GM12891 (cell line): Measurements from ENCODE around the gene COASY.
"Not testable (repeated sequence)": the region's sequence is repeated elsewhere in the genome, so short reads cannot be mapped to it uniquely, and the experiment has no call there.

Source experiments
- DNase-seq: peaks from one replicate; pipeline ENCODE4 v3.0.0; 2011; ENCODE audit warnings: low spot score; ENCODE audit not compliant: insufficient read length
- FAIRE-seq: peaks from 2 replicates; lab custom pipeline; 2011; peaks lifted over from hg19 to GRCh38; lab: Jason Lieb, UNC
- PAX5 ChIP-seq: IDR thresholded peaks from 2 replicates; pipeline ENCODE4 v1.6.1; 2011; ENCODE audit warnings: low read length, moderate library complexity, mild to moderate bottlenecking; ENCODE audit not compliant: insufficient read depth, severe bottlenecking
- POLR2A ChIP-seq: IDR thresholded peaks from 2 replicates; pipeline ENCODE4 v1.6.1; 2011; ENCODE audit warnings: low read depth, low read length, control low read depth
- POLR2AphosphoS5 ChIP-seq: IDR thresholded peaks from 2 replicates; pipeline ENCODE4 v1.6.1; 2011; ENCODE audit warnings: low read depth, low read length, control low read depth
- POU2F2 ChIP-seq: IDR thresholded peaks from 2 replicates; pipeline ENCODE4 v1.6.1; 2011; ENCODE audit warnings: low read depth, mild to moderate bottlenecking, control low read depth, low read length, moderate library complexity
- SPI1 ChIP-seq: IDR thresholded peaks from 2 replicates; pipeline ENCODE4 v1.6.1; 2011; ENCODE audit warnings: low read depth, low read length, control low read depth
- TAF1 ChIP-seq: IDR thresholded peaks from 2 replicates; pipeline ENCODE4 v1.6.1; 2011; ENCODE audit warnings: low read depth, low read length, control low read depth

Gene COASY

DNA sequence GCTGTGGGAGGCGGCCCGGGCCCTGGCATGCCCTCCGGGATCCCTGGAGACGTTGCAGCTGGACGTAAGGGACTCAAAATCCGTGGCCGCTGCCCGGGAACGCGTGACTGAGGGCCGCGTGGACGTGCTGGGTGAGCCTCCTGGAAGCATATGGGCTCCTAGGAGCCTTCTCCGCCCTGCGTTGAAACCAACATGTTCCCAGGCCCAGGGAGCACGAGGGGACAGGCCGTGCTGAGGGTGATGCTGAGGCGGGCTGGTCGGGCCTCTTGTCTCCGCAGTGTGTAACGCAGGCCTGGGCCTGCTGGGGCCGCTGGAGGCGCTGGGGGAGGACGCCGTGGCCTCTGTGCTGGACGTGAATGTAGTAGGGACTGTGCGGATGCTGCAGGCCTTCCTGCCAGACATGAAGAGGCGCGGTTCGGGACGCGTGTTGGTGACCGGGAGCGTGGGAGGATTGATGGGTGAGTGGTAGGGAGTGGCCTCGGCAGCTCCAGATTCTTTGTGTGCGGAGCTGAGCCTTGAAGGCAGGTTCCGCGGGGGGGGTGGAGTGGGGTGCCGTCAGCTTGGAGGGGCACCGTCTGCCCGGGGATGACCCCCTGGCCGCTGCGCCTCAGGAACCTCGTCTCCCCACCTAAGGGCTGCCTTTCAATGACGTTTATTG lies 8.7 kb upstream of the COASY start:
- FAIRE-seq (no peak), DNase-seq (no peak)
- no peak for TF ChIP-seq POLR2A
- TF ChIP-seq TAF1, result no peak
- no peak for TF ChIP-seq SPI1
- no peak for TF ChIP-seq POU2F2
- no peak for TF ChIP-seq POLR2AphosphoS5
- no peak for TF ChIP-seq PAX5

DNA sequence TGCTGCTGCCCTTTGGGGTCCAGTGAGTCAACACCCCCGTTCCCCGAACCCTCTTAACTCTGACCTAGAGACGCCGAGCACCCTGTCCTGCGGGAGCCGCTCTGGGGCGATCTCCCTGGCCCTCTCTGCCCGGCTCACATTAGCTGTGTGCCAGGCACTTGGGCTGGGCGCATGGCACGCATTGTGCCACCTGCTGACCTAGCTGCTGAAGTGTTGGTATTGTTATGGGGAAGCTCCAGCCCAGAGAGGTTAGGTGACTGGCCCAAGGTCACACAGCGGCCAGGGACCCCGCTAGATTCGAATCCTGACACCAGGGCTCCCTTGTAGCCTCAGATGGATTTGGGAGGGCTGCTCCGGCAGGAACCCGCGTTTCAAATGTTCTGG lies 8.1 kb upstream of the COASY start:
- TF ChIP-seq PAX5, result no peak
- TF ChIP-seq POU2F2, result no peak
- no peak for TF ChIP-seq TAF1
- no peak for TF ChIP-seq POLR2A
- no peak for TF ChIP-seq SPI1
- TF ChIP-seq POLR2AphosphoS5, result no peak
- FAIRE-seq (no peak), DNase-seq (no peak)

DNA sequence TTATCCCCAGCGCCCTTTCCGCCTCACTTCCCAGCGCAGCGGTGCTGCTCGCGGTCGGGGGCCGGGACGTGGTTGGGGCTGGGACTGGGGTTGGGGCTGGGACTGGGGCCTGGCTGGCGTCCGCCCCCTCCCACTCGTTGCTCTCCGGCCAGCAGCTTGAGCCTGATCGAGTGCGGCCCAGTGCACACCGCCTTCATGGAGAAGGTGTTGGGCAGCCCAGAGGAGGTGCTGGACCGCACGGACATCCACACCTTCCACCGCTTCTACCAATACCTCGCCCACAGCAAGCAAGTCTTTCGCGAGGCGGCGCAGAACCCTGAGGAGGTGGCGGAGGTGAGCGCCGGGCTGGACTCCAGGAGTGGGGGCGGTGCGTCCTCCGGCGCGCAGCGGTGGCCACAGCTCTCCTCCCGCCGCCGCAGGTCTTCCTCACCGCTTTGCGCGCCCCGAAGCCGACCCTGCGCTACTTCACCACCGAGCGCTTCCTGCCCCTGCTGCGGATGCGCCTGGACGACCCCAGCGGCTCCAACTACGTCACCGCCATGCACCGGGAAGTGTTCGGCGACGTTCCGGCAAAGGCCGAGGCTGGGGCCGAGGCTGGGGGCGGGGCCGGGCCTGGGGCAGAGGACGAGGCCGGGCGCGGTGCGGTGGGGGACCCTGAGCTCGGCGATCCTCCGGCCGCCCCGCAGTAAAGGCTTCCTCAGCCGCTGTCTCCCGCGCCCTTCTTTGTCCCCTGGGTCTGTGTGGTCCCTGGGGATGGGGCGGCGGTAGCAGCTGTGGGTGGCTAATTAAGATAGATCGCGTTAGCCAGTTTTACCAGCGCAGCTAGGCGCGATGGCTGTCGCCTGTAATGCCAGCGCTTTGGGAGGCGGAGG lies 7.5 kb upstream of the COASY start:
- DNase-seq (peak; percentile 94), FAIRE-seq (peak; percentile 94)
- TF ChIP-seq POLR2A (peak; percentile 68), TAF1 (0 out of 2 replicates have a peak, but pooled peaks have one; percentile 16), SPI1 (no peak), POU2F2 (no peak), PAX5 (peak; percentile 61), POLR2AphosphoS5 (peak; percentile 78)

DNA sequence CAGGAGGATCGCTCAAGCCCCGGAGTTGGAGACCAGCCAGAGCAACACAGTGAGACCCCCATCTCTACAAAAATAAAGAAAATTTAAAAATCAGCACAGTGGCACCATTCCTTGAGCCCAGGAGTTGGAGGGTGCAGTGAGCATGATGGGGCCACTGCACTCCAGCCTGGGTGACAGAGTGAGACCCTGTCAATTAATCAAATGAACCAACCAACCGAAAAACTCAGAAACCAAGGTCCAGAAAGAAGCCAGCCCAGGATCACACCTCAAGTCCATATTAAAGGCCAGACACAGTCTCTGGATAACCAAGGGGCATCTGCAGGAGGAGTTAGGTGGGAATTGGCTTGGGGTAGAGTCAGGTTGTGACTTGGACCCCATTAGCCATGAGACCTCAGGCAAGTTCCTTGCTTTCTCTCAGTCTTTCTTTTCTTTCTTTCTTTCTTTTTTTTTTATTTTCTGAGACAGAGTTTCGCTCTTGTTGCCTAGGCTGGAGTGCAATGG lies 6.8 kb upstream of the COASY start:
- TF ChIP-seq POU2F2, result no peak
- TF ChIP-seq PAX5, result no peak
- TF ChIP-seq SPI1, result no peak
- TF ChIP-seq TAF1, result no peak
- TF ChIP-seq POLR2A, result no peak
- no peak for TF ChIP-seq POLR2AphosphoS5
- FAIRE-seq (no peak), DNase-seq (no peak)

DNA sequence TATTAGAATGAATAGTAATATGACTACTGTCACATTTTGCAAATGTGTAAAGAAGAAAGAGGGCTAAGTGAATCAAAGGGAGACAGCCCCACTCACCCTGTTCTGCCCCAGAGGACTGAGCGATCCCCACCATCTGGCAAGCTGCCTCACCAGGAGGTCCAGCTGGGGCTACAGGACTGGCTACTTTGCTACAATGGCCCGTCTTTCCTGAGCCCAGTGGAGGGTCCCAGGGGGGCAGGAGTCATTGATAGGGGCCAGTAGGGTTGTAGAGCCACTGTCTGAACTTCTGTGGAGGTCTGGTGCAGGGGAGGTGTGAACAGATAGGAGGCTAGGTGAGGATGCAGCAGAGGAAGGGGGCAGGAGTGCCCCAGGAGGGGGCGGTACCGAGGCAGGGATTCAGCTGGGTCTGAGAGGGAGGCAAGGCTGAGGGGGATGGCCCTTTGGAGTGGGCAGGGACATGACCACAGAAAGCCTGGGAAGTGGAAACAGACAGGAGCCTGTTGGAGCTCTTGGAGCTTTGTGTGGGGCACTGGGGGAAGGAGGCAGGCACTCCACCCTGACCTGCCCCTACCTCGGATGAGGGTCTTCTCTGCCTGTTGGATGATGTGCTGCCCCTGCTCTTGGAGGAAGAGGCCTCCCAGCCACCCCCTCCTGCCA lies 5.9 kb upstream of the COASY start:
- DNase-seq, result not testable (repeated sequence)
- FAIRE-seq, result peak; percentile 80

DNA sequence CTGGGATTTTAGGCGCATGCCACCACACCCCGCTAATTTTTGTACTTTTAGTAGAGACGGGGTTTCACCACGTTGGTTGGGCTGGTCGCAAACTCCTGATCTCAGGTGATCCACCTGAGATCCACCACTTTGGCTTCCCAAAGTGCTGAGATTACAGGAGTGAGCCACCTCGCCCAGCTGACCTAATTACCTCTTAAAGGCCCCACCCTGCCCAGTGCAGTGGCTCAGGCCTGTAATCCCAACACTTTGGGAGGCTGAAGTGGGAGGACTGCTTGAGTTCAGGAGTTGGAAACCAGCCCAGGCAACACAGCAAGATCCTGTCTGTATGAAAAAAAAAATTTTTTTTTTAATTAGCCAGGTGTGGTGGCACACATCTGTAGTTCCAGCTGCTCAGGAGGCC lies 2.9 kb upstream of the COASY start:
- DNase-seq, result no peak
- TF ChIP-seq TAF1, result no peak
- TF ChIP-seq SPI1, result no peak
- no peak for TF ChIP-seq POU2F2
- no peak for TF ChIP-seq POLR2A
- no peak for TF ChIP-seq PAX5
- no peak for TF ChIP-seq POLR2AphosphoS5
- FAIRE-seq, result no peak

DNA sequence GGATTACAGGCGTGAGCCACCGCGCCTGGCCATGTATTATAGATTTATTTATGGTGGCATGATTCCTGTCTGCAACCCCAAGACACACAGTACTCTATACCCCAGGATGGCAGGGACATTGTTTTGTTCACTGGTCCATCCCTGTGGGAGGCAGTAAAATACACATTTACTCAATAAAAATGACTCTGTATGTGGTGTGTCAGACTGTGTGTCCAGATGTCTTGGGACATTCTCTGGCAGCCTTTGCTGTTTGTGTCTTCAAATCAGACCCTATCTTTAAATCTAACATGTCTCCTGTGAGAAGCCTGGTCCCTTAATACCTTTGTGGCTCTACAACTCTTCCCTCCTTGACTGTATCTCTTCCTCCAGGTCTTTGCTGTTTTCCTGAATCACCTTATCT lies 1.7 kb upstream of the COASY start:
- TF ChIP-seq POLR2AphosphoS5 (no peak), POU2F2 (no peak), SPI1 (no peak), PAX5 (no peak), POLR2A (no peak), TAF1 (no peak)
- DNase-seq (no peak), FAIRE-seq (no peak)

DNA sequence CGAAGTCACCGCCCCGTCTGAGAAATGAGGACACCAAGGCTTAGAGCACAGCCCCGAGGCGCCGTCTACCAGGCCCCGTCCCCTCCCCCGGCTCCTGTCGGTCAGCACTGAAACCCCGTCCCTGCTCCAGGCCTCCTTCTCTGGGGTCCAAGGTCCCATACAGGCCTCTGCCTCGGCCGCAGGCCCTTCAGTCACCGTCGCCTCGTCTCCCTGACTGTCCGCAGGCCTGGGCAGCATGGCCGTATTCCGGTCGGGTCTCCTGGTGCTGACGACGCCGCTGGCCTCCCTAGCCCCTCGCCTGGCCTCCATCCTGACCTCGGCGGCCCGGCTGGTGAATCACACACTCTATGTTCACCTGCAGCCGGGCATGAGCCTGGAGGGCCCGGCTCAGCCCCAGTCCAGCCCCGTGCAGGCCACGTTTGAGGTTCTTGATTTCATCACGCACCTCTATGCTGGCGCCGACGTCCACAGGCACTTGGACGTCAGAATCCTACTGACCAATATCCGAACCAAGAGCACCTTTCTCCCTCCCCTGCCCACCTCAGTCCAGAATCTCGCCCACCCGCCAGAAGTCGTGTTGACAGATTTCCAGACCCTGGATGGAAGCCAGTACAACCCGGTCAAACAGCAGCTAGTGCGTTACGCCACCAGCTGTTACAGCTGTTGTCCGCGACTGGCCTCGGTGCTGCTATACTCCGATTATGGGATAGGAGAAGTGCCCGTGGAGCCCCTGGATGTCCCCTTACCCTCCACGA lies 617 bp downstream of the COASY start:
- TF ChIP-seq TAF1 (no peak), POLR2AphosphoS5 (no peak), POU2F2 (no peak), SPI1 (no peak), PAX5 (no peak), POLR2A (no peak)
- DNase-seq (no peak), FAIRE-seq (peak; percentile 9)

DNA sequence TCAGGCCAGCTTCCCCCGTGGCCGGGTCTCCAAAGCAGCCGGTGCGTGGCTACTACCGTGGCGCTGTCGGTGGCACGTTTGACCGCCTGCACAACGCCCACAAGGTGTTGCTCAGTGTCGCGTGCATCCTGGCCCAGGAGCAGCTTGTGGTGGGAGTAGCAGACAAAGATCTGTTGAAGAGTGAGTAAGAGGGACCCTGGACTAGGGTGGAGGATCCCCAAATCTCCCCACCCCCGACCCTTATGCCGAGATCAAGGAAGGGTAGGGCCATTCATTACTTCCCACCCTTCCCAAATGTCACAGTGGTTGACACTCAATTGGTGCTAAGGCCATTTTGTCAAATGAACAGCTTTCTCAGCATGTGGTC lies 1.2 kb downstream of the COASY start:
- FAIRE-seq (peak; percentile 83), DNase-seq (no peak)
- TF ChIP-seq PAX5 (no peak), POLR2A (no peak)

DNA sequence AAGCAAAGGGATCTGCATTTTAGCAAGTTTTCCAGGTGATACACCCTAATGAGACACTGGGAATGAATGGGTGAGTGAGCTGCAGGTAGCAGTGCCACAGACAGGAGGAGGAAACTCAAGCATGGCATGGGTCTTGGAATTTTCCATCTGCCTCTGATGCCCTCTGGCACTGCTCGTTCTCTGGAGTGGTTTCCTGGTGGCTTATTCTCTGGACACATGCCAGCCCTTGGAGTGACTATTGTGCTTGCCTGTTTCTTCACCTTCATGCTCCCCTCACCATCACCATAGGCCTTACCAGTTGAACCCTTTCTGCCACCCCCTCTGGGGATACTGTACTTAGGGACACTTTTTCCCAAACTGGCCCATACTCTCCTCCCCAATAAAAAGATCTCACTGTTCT lies 1.6 kb downstream of the COASY start:
- no peak for TF ChIP-seq PAX5
- TF ChIP-seq POLR2AphosphoS5, result 0 out of 2 replicates have a peak, but pooled peaks have one; percentile 10
- DNase-seq (no peak), FAIRE-seq (no peak)
